ENCODE data around the gene TBC1D5. TPM values are rescaled to one million over a fixed set of nuclear protein-coding genes. Genes with fewer than 3 reads are reported as not detected.
"Not testable (repeated sequence)": the region's sequence is repeated elsewhere in the genome, so short reads cannot be mapped to it uniquely, and the experiment has no call there.

Gene TBC1D5
- total RNA-seq, 1 experiment from 2014 or later: 30.4 TPM

GRCh38 chr3:17782751-17783150 lies 40.3 kb upstream of the TBC1D5 start:
- ChIA-PET CTCF (no interaction called here), POLR2A (no interaction called here)
- H3K4me1 ChIP-seq (ENCODE audit: control insufficient read depth, insufficient read depth, low read length): no peaks in the 10 kb centered on the region
- no peak for TF ChIP-seq REST (IDR thresholded peaks at IDR 0.05; ENCODE audit: insufficient read depth in 1 of 2, low read depth in 2 of 2, low read length in 1 of 2)
- TF ChIP-seq SIN3A (IDR thresholded peaks at IDR 0.05; ENCODE audit: borderline replicate concordance, insufficient read depth, low read depth, low read length): no peak
- TF ChIP-seq TCF7L2 (IDR thresholded peaks at IDR 0.05; ENCODE audit: low read depth, low read length): no peak
- no peak for TF ChIP-seq CTCF (IDR thresholded peaks at IDR 0.05)
- no peak for TF ChIP-seq POLR2AphosphoS5 (IDR thresholded peaks at IDR 0.05; ENCODE audit: low read depth, low read length)
- H3K27me3 ChIP-seq (ENCODE audit: control insufficient read depth, insufficient read depth, low read length): no peaks in the 10 kb centered on the region
- no peak overlapping the region for H3K4me3 ChIP-seq (ENCODE audit: low read depth in 2 of 2, low read length in 2 of 2)
- intact Hi-C loops (cut with micrococcal nuclease; ENCODE audit: unreplicated experiment): no loop called here
- H3K9me3 ChIP-seq (ENCODE audit: control insufficient read depth, insufficient read depth, low read depth, low read length): no peaks in the 10 kb centered on the region
- in situ Hi-C loops (cut with HindIII; ENCODE audit: low pct_unique_long_range_greater_than_20kb, low sequenced_read_pairs): no loop called here
- H3K36me3 ChIP-seq (ENCODE audit: control insufficient read depth, insufficient read depth, low read length): no peaks in the 10 kb centered on the region
- DNase-seq (ENCODE audit: low read depth, low spot score) (no peak), ATAC-seq (no peak)
- no TSS peak for BruUV-seq (replicated peaks)
- H3K27ac ChIP-seq (ENCODE audit: low read length): no peak overlapping the region

GRCh38 chr3:17780369-17780768 lies 37.9 kb upstream of the TBC1D5 start:
- CTCF ChIA-PET; intact Hi-C loops (cut with micrococcal nuclease; ENCODE audit: unreplicated experiment); POLR2A ChIA-PET; BruUV-seq (replicated peaks); ATAC-seq; H3K9me3 ChIP-seq (ENCODE audit: control insufficient read depth, insufficient read depth, low read depth, low read length); H3K4me3 ChIP-seq (ENCODE audit: low read depth in 2 of 2, low read length in 2 of 2); H3K36me3 ChIP-seq (ENCODE audit: control insufficient read depth, insufficient read depth, low read length); in situ Hi-C loops (cut with HindIII; ENCODE audit: low pct_unique_long_range_greater_than_20kb, low sequenced_read_pairs); H3K27ac ChIP-seq (ENCODE audit: low read length); H3K27me3 ChIP-seq (ENCODE audit: control insufficient read depth, insufficient read depth, low read length); DNase-seq (ENCODE audit: low read depth, low spot score); H3K4me1 ChIP-seq (ENCODE audit: control insufficient read depth, insufficient read depth, low read length): not testable (repeated sequence)

GRCh38 chr3:17779304-17780250 lies 37.1 kb upstream of the TBC1D5 start:
- DNase-seq (ENCODE audit: low read depth, low spot score); ATAC-seq: not testable (repeated sequence)

GRCh38 chr3:17777326-17777725 lies 34.9 kb upstream of the TBC1D5 start:
- in situ Hi-C loops (cut with HindIII; ENCODE audit: low pct_unique_long_range_greater_than_20kb, low sequenced_read_pairs); H3K9me3 ChIP-seq (ENCODE audit: control insufficient read depth, insufficient read depth, low read depth, low read length); CTCF ChIA-PET; H3K4me1 ChIP-seq (ENCODE audit: control insufficient read depth, insufficient read depth, low read length); H3K27ac ChIP-seq (ENCODE audit: low read length); intact Hi-C loops (cut with micrococcal nuclease; ENCODE audit: unreplicated experiment); ATAC-seq; H3K27me3 ChIP-seq (ENCODE audit: control insufficient read depth, insufficient read depth, low read length); DNase-seq (ENCODE audit: low read depth, low spot score); H3K36me3 ChIP-seq (ENCODE audit: control insufficient read depth, insufficient read depth, low read length); BruUV-seq (replicated peaks); POLR2A ChIA-PET; H3K4me3 ChIP-seq (ENCODE audit: low read depth in 2 of 2, low read length in 2 of 2): not testable (repeated sequence)

More at GRCh38 chr3:17779304-17780250, 37.1 kb upstream of the TBC1D5 start:
- H3K4me1 ChIP-seq (ENCODE audit: control insufficient read depth, insufficient read depth, low read length); POLR2A ChIA-PET; in situ Hi-C loops (cut with HindIII; ENCODE audit: low pct_unique_long_range_greater_than_20kb, low sequenced_read_pairs); BruUV-seq (replicated peaks); H3K36me3 ChIP-seq (ENCODE audit: control insufficient read depth, insufficient read depth, low read length); H3K9me3 ChIP-seq (ENCODE audit: control insufficient read depth, insufficient read depth, low read depth, low read length); H3K27ac ChIP-seq (ENCODE audit: low read length); intact Hi-C loops (cut with micrococcal nuclease; ENCODE audit: unreplicated experiment); H3K27me3 ChIP-seq (ENCODE audit: control insufficient read depth, insufficient read depth, low read length); H3K4me3 ChIP-seq (ENCODE audit: low read depth in 2 of 2, low read length in 2 of 2); CTCF ChIA-PET: not testable (repeated sequence)

Data from Panc1 (cell line).